Heart left ventricle (tissue), 16 donors: Measurements from ENCODE around the gene OSCP1. TPM values are rescaled to one million over a fixed set of nuclear protein-coding genes. Genes with fewer than 3 reads are reported as not detected.

ENCODE experiments used
- ATAC-seq, 4 donors: fragments of 200-7000 bp; cut with Tn5 transposase; one replicate each; pipeline ENCODE4 v1.9.1; 2020 to 2022; ENCODE audit warnings: moderate library complexity in 4 of 4, mild to moderate bottlenecking in 3 of 4, moderate number of reproducible peaks in 1 of 4
- DNase-seq, 5 donors: peaks; one replicate each; pipeline ENCODE4 v3.0.0-alpha.2; 2020
- H3K27ac ChIP-seq, 12 donors: fragments of 200-600 bp; sonication (generic) in 4 of 12; one replicate each; pipeline versions ENCODE4 v1.5.0 to v1.8.0; 2016 to 2022; ENCODE audit warnings: mild to moderate bottlenecking in 2 of 12
- H3K27me3 ChIP-seq, 9 donors: fragments of 200-600 bp; sonication (generic) in 2 of 9; one replicate each; pipeline versions ENCODE4 v1.5.1 to v1.8.0; 2016 to 2022; ENCODE audit warnings: mild to moderate bottlenecking in 3 of 9
- H3K36me3 ChIP-seq, 9 donors: fragments of 200-600 bp; sonication (generic) in 2 of 9; one replicate each; pipeline versions ENCODE4 v1.5.0 to v1.8.0; 2018 to 2022; ENCODE audit warnings: mild to moderate bottlenecking in 2 of 9
- H3K4me1 ChIP-seq, 12 donors: fragments of 200-600 bp; sonication (generic) in 4 of 12; one replicate each; pipeline versions ENCODE4 v1.5.0 to v1.8.0; 2016 to 2022; ENCODE audit warnings: mild to moderate bottlenecking in 3 of 12
- H3K4me3 ChIP-seq, 12 donors: fragments of 200-600 bp; sonication (generic) in 4 of 12; one replicate each; pipeline versions ENCODE4 v1.5.0 to v1.8.0; 2017 to 2022; ENCODE audit warnings: mild to moderate bottlenecking in 9 of 12, moderate library complexity in 4 of 12
- H3K9me3 ChIP-seq, 12 donors: fragments of 200-600 bp; sonication (generic) in 4 of 12; one replicate each; pipeline versions ENCODE4 v1.5.0 to v1.8.0; 2016 to 2022; ENCODE audit warnings: mild to moderate bottlenecking in 1 of 12
- POLR2A ChIP-seq, 2 donors: fragments of 450-650 bp; IDR thresholded peaks; one replicate each; pipeline ENCODE4 v1.6.1; 2017; ENCODE audit warnings: antibody characterized with exemption in 2 of 2, mild to moderate bottlenecking in 2 of 2, moderate library complexity in 2 of 2
- WGBS, 4 donors: extraction: QIAGEN DNeasy Blood & Tissue Kit in 2 of 4; methylation state at CpG; one replicate each; pipeline versions ENCODE4 v1.1.5 to v1.1.7; 2013 to 2018; 5-methylcytosine and 5-hydroxymethylcytosine counted together
- intact Hi-C, 10 donors: fragments of 100-400 bp; cut with DNase I; formaldehyde crosslinking; loops; one replicate each; pipeline versions ENCODE4 v1.11.1 to v1.14.2; 2022
- polyA plus RNA-seq, 2 donors: library from polyadenylated mRNA; stranded (reverse); fragments of 200-250 nt; gene quantifications; one replicate each; pipeline ENCODE4 v1.2.3, GENCODE V29; 2013
- total RNA-seq, 9 donors: library from RNA; depleted of rRNA in 2 of 9; stranded (reverse); fragments of >200 nt in 2 of 9; fragmentation: NEBNext Ultra II Directional in 3 of 9; extraction: Animal tissue kit (Norgen Biotek cat#: 25700) in 3 of 9; gene quantifications; one replicate each; pipeline versions ENCODE4 v1.1.0 to v1.2.4, GENCODE V29; 2016 to 2023
- TF ChIP-seq, protein P1 (sequence below), 12 donors: fragments of 200-600 bp; sonication (generic) in 4 of 12; IDR thresholded peaks; one replicate each; pipeline versions ENCODE4 v1.5.0 to v1.8.0; 2018 to 2022; ENCODE audit warnings: antibody characterized with exemption in 12 of 12, mild to moderate bottlenecking in 5 of 12
- donor health status: ischemic (EF 13 %, LVEDD 7.1; RV severe dilation, severe dysfunction).
- donor health status: healthy with polysubstance abuse.
- donor health status: DM: no; HTN: yes; CAD: no.
- donor health status: DM: no; HTN: no; CAD: no.
- donor health status: ischemic (EF 25% LVEDD 6.9; RV normal size, moderate dysfunction).
- donor health status: ischemic (EF 25% LVEDD 5.7; RV mildly dilated, moderate dysfunction).
- donor health status: healthy.
- donor health status: DM: yes; HTN: yes; CAD: no.
- donor health status: ischemic (EF 35%, LVEDD 5.7; RV mildly dilated, moderate dysfunction).
- donor health status: nonischemic (EF 11% LVEDD 7.7; RV severe dilation, severe dysfunction).
- donor health status: DM: yes; HTN: yes; CAD: no.
- donor health status: PGD.
- donor health status: ischemic (EF 29% LVEDD 5.4; RV normal size, mild dysfunction).
- donor health status: nonischemic (EF 23%, LVEDD 6.1; RV moderate dilation, normal function).

The OSCP1 gene
- total and polyA plus RNA-seq, 11 donors = 3.8 to 11.5 (median 6.0) TPM

DNA sequence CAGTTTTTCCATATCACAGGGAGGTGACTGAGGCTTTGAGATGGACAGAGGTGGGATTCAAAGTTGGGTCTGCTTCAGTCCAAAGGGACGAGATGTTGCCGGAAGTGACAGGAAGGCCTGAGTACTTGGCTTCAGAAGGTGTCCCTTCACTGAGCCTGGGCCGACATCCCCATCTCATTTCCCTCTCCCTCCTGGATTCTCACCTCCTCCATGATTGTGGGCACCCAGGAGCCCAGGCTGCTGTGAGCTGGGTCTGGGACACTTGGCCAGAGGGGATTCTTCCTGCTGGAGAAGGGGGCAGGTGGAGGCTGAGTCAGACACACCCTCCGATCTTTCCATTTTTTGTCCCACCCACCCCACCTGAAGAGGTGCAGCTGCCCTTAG, 16.8 kb upstream of the OSCP1 start:
- Histone ChIP-seq H3K36me3 (peaks cover 0 to 6% (median 2%) of the 10 kb centered on the region in 9 donors), H3K4me3 (no peak overlapping the region), H3K4me1 (peaks cover 4 to 24% (median 16%) of the 10 kb centered on the region in 12 donors), H3K9me3 (no peaks in the 10 kb centered on the region), H3K27ac (no peak overlapping the region), H3K27me3 (no peaks in the 10 kb centered on the region)
- TF ChIP-seq, protein P1, sequence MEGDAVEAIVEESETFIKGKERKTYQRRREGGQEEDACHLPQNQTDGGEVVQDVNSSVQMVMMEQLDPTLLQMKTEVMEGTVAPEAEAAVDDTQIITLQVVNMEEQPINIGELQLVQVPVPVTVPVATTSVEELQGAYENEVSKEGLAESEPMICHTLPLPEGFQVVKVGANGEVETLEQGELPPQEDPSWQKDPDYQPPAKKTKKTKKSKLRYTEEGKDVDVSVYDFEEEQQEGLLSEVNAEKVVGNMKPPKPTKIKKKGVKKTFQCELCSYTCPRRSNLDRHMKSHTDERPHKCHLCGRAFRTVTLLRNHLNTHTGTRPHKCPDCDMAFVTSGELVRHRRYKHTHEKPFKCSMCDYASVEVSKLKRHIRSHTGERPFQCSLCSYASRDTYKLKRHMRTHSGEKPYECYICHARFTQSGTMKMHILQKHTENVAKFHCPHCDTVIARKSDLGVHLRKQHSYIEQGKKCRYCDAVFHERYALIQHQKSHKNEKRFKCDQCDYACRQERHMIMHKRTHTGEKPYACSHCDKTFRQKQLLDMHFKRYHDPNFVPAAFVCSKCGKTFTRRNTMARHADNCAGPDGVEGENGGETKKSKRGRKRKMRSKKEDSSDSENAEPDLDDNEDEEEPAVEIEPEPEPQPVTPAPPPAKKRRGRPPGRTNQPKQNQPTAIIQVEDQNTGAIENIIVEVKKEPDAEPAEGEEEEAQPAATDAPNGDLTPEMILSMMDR (IDR thresholded peaks at IDR 0.05) = no peak
- no peak for TF ChIP-seq POLR2A (IDR thresholded peaks at IDR 0.05)
- DNase-seq (no peak), ATAC-seq (no peak)
- 92 to 100% (median 93%) methylated on average over 1 to 4 of the region's 4 CpGs for WGBS, 4 donors
- intact Hi-C loops = no loop called here

DNA sequence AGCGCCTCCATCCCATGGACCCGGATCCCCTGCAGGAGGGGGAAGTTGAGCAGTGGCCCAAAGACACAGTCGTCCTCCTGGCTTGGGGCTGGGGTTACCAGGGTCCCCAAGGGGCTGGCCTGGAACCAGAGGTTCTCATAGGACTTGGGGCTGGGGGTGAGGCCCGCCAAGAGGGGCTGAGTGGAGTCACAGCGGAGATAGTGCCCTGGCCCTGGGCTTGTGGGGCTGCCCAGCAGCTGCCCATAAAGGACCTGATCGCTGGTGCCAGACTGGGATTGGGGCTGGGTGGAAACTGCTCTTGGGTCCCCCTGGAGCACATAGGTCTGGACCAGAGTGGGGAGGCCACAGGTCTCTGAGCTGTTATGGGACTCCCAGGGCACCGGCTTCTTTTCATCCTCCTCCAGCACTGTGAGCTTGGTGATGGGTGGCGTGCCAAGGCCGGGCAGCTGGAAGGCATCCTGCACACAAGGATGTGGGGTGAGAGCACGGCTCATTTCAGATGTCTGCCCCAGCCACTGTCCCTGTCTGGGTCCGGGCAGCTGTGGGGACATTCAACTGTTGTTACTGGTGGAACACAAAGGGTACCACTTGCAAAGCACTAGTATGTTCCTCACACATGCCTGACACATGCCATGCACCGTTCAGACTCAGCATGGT, 16.2 kb upstream of the OSCP1 start:
- WGBS, 4 donors = 89 to 98% (median 90%) methylated on average over 8 to 12 of the region's 12 CpGs
- intact Hi-C loops = no loop called here

DNA sequence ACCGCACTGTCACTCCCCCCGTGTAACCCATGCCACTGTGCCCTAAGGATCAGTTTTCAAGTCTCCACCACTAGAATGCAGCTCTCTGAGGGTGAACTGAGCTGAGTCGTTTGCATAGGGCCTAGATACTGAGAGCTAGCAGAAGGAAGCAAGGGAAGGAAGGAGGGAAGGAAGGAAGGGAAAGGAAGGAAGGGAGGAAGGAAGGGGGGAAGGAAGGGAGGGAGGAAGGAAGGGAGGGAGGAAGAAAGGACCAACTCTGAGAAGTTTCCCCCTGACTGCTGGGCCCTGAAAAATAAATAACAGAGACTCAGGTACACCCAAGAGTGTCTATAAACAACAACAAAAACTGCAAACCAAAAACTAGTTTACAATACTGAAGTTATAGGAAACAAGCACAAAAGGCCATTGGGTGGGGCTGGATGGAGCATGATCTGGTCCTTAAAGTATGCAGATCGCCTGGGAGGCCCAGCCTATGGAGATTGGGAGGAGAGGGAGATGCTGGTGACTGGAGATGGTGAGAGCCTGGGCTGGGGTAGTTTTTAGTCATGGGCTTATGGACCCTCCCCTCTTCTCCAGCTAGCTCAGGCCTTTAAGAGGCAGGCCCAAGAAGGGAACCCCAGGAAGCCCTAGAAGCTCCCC, 15.6 kb upstream of the OSCP1 start:
- Histone ChIP-seq H3K36me3 (peaks cover 0 to 18% (median 12%) of the 10 kb centered on the region in 9 donors), H3K27ac (no peak overlapping the region), H3K4me1 (peaks cover 4 to 24% (median 16%) of the 10 kb centered on the region in 12 donors), H3K27me3 (no peaks in the 10 kb centered on the region), H3K4me3 (no peak overlapping the region), H3K9me3 (no peaks in the 10 kb centered on the region)
- TF ChIP-seq, protein P1 (IDR thresholded peaks at IDR 0.05) = no peak
- TF ChIP-seq POLR2A (IDR thresholded peaks at IDR 0.05) = no peak
- DNase-seq = peak in 1 of 5 donors; percentile 53
- ATAC-seq = no peak
- intact Hi-C loops = no loop called here
- WGBS, 4 donors = 53 to 66% (median 59%) methylated on average over 4 of the region's 4 CpGs

More for the DNA sequence above, 16.2 kb upstream of the OSCP1 start:
- peaks cover 0 to 12% (median 5%) of the 10 kb centered on the region in 9 donors for H3K36me3 ChIP-seq
- H3K27me3 ChIP-seq = no peaks in the 10 kb centered on the region
- TF ChIP-seq POLR2A (IDR thresholded peaks at IDR 0.05) = no peak
- TF ChIP-seq, protein P1 (IDR thresholded peaks at IDR 0.05) = no peak
- no peak overlapping the region for H3K4me3 ChIP-seq
- peaks cover 4 to 24% (median 16%) of the 10 kb centered on the region in 12 donors for H3K4me1 ChIP-seq
- no peak overlapping the region for H3K27ac ChIP-seq
- H3K9me3 ChIP-seq = no peaks in the 10 kb centered on the region
- DNase-seq (peak in 1 of 5 donors; percentile 52), ATAC-seq (no peak)
